Right cardiac atrium (tissue), 5 donors: ENCODE results near the gene TRDN. TPM values are rescaled to one million over a fixed set of nuclear protein-coding genes. Genes with fewer than 3 reads are reported as not detected.
"Not testable (repeated sequence)": the region's sequence is repeated elsewhere in the genome, so short reads cannot be mapped to it uniquely, and the experiment has no call there.

Source experiments
- ATAC-seq, 2 donors: fragments of 200-7000 bp; cut with Tn5 transposase; one replicate each; pipeline versions ENCODE4 v1.8.0 to v1.9.1; 2020; ENCODE audit warnings: moderate library complexity in 2 of 2, mild to moderate bottlenecking in 1 of 2
- DNase-seq, 3 donors: peaks; one replicate each; pipeline ENCODE4 v3.0.0-alpha.2; 2020
- H3K27ac ChIP-seq: one replicate; pipeline ENCODE4 v1.5.1; 2013; ENCODE audit warnings: mild to moderate bottlenecking, low read length, control low read depth, moderate library complexity
- H3K27me3 ChIP-seq: one replicate; pipeline ENCODE4 v1.6.1; 2013; ENCODE audit not compliant: control insufficient read depth, insufficient read depth
- H3K4me1 ChIP-seq: one replicate; pipeline ENCODE4 v1.6.1; 2013; ENCODE audit warnings: low read length; ENCODE audit not compliant: control insufficient read depth, insufficient read depth
- H3K4me3 ChIP-seq: one replicate; pipeline ENCODE4 v1.5.1; 2013; ENCODE audit warnings: low read length, control low read depth
- H3K9me3 ChIP-seq: one replicate; pipeline ENCODE4 v1.6.1; 2013; ENCODE audit warnings: low read length; ENCODE audit not compliant: control insufficient read depth
- WGBS: extraction: QIAGEN DNeasy Blood & Tissue Kit; methylation state at CpG from one replicate; pipeline ENCODE4 v1.1.7; 2013; 5-methylcytosine and 5-hydroxymethylcytosine counted together
- intact Hi-C, 4 donors: fragments of 100-400 bp; cut with DNase I; formaldehyde crosslinking; loops; one replicate each; pipeline versions ENCODE4 v1.11.0 to v1.14.0; 2022 to 2023
- polyA plus RNA-seq: library from polyadenylated mRNA; stranded (reverse); fragments of 200-250 nt; gene quantifications from one replicate; pipeline ENCODE4 v1.2.3, GENCODE V29; 2013
- total RNA-seq, 4 donors: library from RNA; stranded (reverse); fragmentation: NEBNext Ultra II Directional; extraction: Animal tissue kit (Norgen Biotek cat#: 25700); gene quantifications; one replicate each; pipeline ENCODE4 v1.2.1, GENCODE V29; 2021
- donor health status: healthy with polysubstance abuse.
- donor health status: DM: no; HTN: yes; CAD: no.
- donor health status: DM: no; HTN: no; CAD: no.
- donor health status: DM: no; HTN: yes; CAD: no; lungs with severe emphysema.
- donor health status: DM: yes; HTN: yes; CAD: no.

The TRDN gene
- total and polyA plus RNA-seq, 5 donors, result 175 to 360 (median 271) TPM

DNA sequence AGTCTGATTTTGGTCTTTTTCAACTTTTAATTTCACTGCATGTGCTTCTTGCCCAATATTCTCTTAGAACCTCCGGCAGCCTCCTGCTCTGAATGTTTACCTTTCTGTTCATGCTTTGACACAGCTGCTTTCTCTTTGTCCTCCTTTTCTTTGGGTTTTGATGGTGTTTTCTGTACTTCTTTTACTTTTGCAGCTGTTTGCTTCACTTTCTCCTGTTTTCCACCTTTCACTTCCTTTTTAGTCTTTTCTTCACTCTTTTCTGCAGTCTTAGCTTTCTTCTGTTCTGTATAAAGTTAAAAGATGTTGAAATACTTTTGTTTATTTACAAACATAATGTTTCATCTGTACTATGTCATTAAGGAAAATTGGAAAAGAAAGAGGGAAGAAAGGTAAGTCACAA, 133.1 kb downstream of the TRDN start:
- no peak overlapping the region for H3K4me3 ChIP-seq
- no peaks in the 10 kb centered on the region for H3K27me3 ChIP-seq
- ATAC-seq (no peak), DNase-seq (no peak)
- no peaks in the 10 kb centered on the region for H3K4me1 ChIP-seq
- intact Hi-C loops, result no loop called here
- no peaks in the 10 kb centered on the region for H3K9me3 ChIP-seq
- no peak overlapping the region for H3K27ac ChIP-seq
- 78% methylated on average over 1 of the region's 1 CpG for WGBS

- no peak overlapping the region for H3K27ac ChIP-seq
- H3K27me3 ChIP-seq, result no peaks in the 10 kb centered on the region
- no peaks in the 10 kb centered on the region for H3K9me3 ChIP-seq
- ATAC-seq (no peak), DNase-seq (no peak)
- intact Hi-C loops, result no loop called here
- 89% methylated on average over 2 of the region's 2 CpGs for WGBS
- H3K4me3 ChIP-seq, result no peak overlapping the region
- no peaks in the 10 kb centered on the region for H3K4me1 ChIP-seq
These were observed 139.7 kb downstream of the TRDN start for GRCh38 chr6:123497025-123497424.

- WGBS, result 68% methylated on average over 1 of the region's 1 CpG
- H3K9me3 ChIP-seq, result no peaks in the 10 kb centered on the region
- intact Hi-C loops, result no loop called here
- ATAC-seq (no peak), DNase-seq (no peak)
- no peak overlapping the region for H3K4me3 ChIP-seq
- no peak overlapping the region for H3K27ac ChIP-seq
- H3K4me1 ChIP-seq, result no peaks in the 10 kb centered on the region
- H3K27me3 ChIP-seq, result no peaks in the 10 kb centered on the region
These were observed 147.2 kb downstream of the TRDN start for GRCh38 chr6:123489589-123489988.

GRCh38 chr6:123480986-123481385, 155.8 kb downstream of the TRDN start:
- WGBS, result 16% methylated on average over 1 of the region's 1 CpG
- Histone ChIP-seq H3K9me3 (no peaks in the 10 kb centered on the region), H3K4me3 (no peak overlapping the region), H3K27me3 (no peaks in the 10 kb centered on the region), H3K27ac (no peak overlapping the region), H3K4me1 (no peaks in the 10 kb centered on the region)
- intact Hi-C loops, result no loop called here
- DNase-seq (no peak), ATAC-seq (no peak)

- H3K4me3 ChIP-seq, H3K27ac ChIP-seq, H3K9me3 ChIP-seq, intact Hi-C loops, H3K27me3 ChIP-seq, H3K4me1 ChIP-seq, ATAC-seq: not testable (repeated sequence)
- peak in 2 of 3 donors; percentile 14 to 50 for DNase-seq
- 87% methylated on average over 29 of the region's 29 CpGs for WGBS
These were observed 164.6 kb downstream of the TRDN start for GRCh38 chr6:123472025-123472702.

DNA sequence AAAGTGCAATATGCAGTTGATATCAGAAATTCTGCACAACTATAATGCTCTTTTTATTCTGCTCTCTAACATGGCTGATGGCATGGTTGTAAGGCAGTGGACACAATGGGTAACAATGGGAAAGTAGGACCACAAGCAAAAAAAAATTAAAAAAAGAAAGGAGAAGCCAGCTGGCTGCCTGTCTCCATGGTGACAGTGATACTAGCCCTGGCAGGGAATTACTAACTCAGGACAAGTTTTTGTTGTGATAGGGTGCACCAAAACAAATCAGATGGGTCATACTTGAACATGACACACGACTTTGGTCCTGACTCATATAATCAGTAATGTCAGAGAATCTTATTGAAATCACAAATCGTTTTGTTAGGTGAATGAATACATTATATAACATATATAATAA, 169.4 kb downstream of the TRDN start:
- Histone ChIP-seq H3K9me3 (no peaks in the 10 kb centered on the region), H3K4me3 (no peak overlapping the region), H3K4me1 (no peaks in the 10 kb centered on the region), H3K27me3 (no peaks in the 10 kb centered on the region), H3K27ac (no peak overlapping the region)
- 58% methylated on average over 2 of the region's 2 CpGs for WGBS
- DNase-seq (no peak), ATAC-seq (no peak)
- intact Hi-C loops, result no loop called here

GRCh38 chr6:123462152-123462551, 174.6 kb downstream of the TRDN start:
- Histone ChIP-seq H3K9me3 (no peaks in the 10 kb centered on the region), H3K27ac (no peak overlapping the region), H3K27me3 (no peaks in the 10 kb centered on the region), H3K4me3 (no peak overlapping the region), H3K4me1 (no peaks in the 10 kb centered on the region)
- 64% methylated on average over 2 of the region's 2 CpGs for WGBS
- no peak for ATAC-seq
- intact Hi-C loops, result no loop called here
- DNase-seq, result no peak

GRCh38 chr6:123458218-123458617, 178.5 kb downstream of the TRDN start:
- ATAC-seq (no peak), DNase-seq (no peak)
- intact Hi-C loops, result no loop called here

GRCh38 chr6:123456836-123457235, 179.9 kb downstream of the TRDN start:
- intact Hi-C loops, result no loop called here
- WGBS, result 75% methylated on average over 3 of the region's 3 CpGs
- DNase-seq (no peak), ATAC-seq (no peak)
- H3K27me3 ChIP-seq, result no peaks in the 10 kb centered on the region
- no peaks in the 10 kb centered on the region for H3K9me3 ChIP-seq
- no peak overlapping the region for H3K4me3 ChIP-seq
- H3K4me1 ChIP-seq, result no peaks in the 10 kb centered on the region
- no peak overlapping the region for H3K27ac ChIP-seq

More at GRCh38 chr6:123458218-123458617, 178.5 kb downstream of the TRDN start:
- Histone ChIP-seq H3K27me3 (no peaks in the 10 kb centered on the region), H3K4me3 (no peak overlapping the region), H3K27ac (no peak overlapping the region), H3K4me1 (no peaks in the 10 kb centered on the region), H3K9me3 (no peaks in the 10 kb centered on the region)
- WGBS, result 82% methylated on average over 1 of the region's 1 CpG

DNA sequence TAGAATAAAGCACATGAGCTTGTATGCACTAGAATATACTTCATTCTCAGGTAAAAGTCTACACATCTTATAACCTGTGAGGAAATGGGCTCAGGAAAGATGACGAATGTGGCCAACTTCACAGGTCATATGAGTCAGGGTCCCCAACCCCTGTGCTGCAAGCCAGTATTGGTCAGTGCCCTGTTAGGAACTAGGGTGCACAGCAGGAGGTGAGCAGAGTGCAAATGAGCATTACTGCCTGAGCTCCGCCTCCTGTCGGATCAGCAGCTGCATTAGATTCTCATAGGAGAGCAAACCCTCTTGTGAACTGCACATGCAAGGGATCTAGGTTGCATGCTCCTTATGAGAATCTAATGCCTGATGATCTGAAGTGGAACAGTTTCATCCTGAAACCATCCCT, 182.3 kb downstream of the TRDN start:
- 93% methylated on average over 3 of the region's 3 CpGs for WGBS
- no peak for ATAC-seq
- Histone ChIP-seq H3K9me3 (no peaks in the 10 kb centered on the region), H3K4me1 (no peaks in the 10 kb centered on the region), H3K4me3 (no peak overlapping the region), H3K27me3 (no peaks in the 10 kb centered on the region), H3K27ac (no peak overlapping the region)
- intact Hi-C loops, result no loop called here
- no peak for DNase-seq

DNA sequence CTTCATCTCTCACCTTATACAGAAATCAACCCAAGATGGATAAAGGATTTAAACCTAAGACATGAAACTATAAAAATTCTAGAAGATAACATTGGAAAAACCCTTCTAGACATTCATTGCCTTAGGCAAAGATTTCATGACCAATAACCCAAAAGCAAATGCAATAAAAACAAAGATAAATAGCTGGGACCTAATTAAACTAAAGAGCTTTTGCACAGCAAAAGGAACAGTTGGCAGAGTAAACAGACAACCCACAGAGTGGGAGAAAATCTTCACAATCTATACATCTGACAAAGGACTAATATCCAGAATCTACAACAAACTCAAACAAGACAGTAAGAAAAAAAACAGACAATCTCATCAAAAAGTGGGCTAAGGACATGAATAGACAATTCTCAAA, 183.7 kb downstream of the TRDN start:
- H3K27me3 ChIP-seq, H3K4me3 ChIP-seq, H3K4me1 ChIP-seq, intact Hi-C loops, H3K27ac ChIP-seq, DNase-seq, ATAC-seq, H3K9me3 ChIP-seq: not testable (repeated sequence)

GRCh38 chr6:123448306-123448884, 188.4 kb downstream of the TRDN start:
- DNase-seq (no peak), ATAC-seq (no peak)
- H3K4me1 ChIP-seq, result no peaks in the 10 kb centered on the region
- intact Hi-C loops, result no loop called here
- no peaks in the 10 kb centered on the region for H3K27me3 ChIP-seq
- WGBS, result 72% methylated on average over 7 of the region's 7 CpGs
- H3K9me3 ChIP-seq, result no peaks in the 10 kb centered on the region
- H3K27ac ChIP-seq, result no peak overlapping the region
- no peak overlapping the region for H3K4me3 ChIP-seq
